Keratinocyte (primary cell): ENCODE data around the gene ZNF747. TPM values are rescaled to one million over a fixed set of nuclear protein-coding genes. Genes with fewer than 3 reads are reported as not detected.

Source experiments
- DNase-seq: peaks from one replicate; pipeline ENCODE4 v3.0.0-alpha.2; 2011; ENCODE audit warnings: low read depth, missing footprints, low spot score
- FAIRE-seq: peaks from 2 replicates; lab custom pipeline; 2011; peaks lifted over from hg19 to GRCh38; lab: Jason Lieb, UNC
- H2AFZ ChIP-seq: 2 replicates; pipeline ENCODE4 v1.6.0; 2012; ENCODE audit warnings: low read length, control low read depth, inconsistent platforms; ENCODE audit not compliant: control insufficient read depth
- H3K27ac ChIP-seq: 2 replicates; pipeline ENCODE4 v1.5.1; 2011; ENCODE audit warnings: low read length; ENCODE audit not compliant: control insufficient read depth, insufficient read depth
- H3K27me3 ChIP-seq: 3 replicates; pipeline ENCODE4 v1.6.0; 2011; ENCODE audit warnings: low read length; ENCODE audit not compliant: control insufficient read depth, insufficient read depth; ENCODE audit errors: extremely low read depth
- H3K36me3 ChIP-seq, 2 experiments: 2 replicates in 1 of 2; 3 replicates in 1 of 2; pipeline ENCODE4 v1.5.1; 2011; ENCODE audit warnings: low read length in 2 of 2, mild to moderate bottlenecking in 1 of 2; ENCODE audit not compliant: control insufficient read depth in 2 of 2, insufficient read depth in 2 of 2; ENCODE audit errors: extremely low read depth in 1 of 2
- H3K4me1 ChIP-seq: 3 replicates; pipeline ENCODE4 v1.5.1; 2011; ENCODE audit warnings: low read length; ENCODE audit not compliant: control insufficient read depth, insufficient read depth; ENCODE audit errors: extremely low read depth
- H3K4me2 ChIP-seq: 3 replicates; pipeline ENCODE4 v1.6.0; 2011; ENCODE audit warnings: low read depth, low read length; ENCODE audit not compliant: control insufficient read depth, insufficient read depth; ENCODE audit errors: extremely low read depth
- H3K4me3 ChIP-seq, 3 experiments: fragments of 200-600 bp in 1 of 3; sonication (generic) in 1 of 3; 2 replicates in 2 of 3; 3 replicates in 1 of 3; pipeline ENCODE4 v1.5.1; 2011 to 2016; ENCODE audit warnings: low read length in 3 of 3, mild to moderate bottlenecking in 3 of 3, control low read depth in 2 of 3, inconsistent platforms in 1 of 3, low read depth in 1 of 3, mixed read lengths in 1 of 3, mixed run types in 1 of 3, moderate library complexity in 1 of 3; ENCODE audit not compliant: control insufficient read depth in 2 of 3, insufficient read depth in 2 of 3; ENCODE audit errors: extremely low read depth in 1 of 3
- H3K79me2 ChIP-seq: 2 replicates; pipeline ENCODE4 v1.6.0; 2012; ENCODE audit warnings: low read length; ENCODE audit not compliant: control insufficient read depth, insufficient read depth
- H3K9ac ChIP-seq: 3 replicates; pipeline ENCODE4 v1.6.0; 2011; ENCODE audit warnings: low read length; ENCODE audit not compliant: control insufficient read depth, insufficient read depth; ENCODE audit errors: extremely low read depth
- H3K9me1 ChIP-seq: 3 replicates; pipeline ENCODE4 v1.6.0; 2011; ENCODE audit warnings: low read length; ENCODE audit not compliant: control insufficient read depth, insufficient read depth; ENCODE audit errors: extremely low read depth
- H3K9me3 ChIP-seq: 2 replicates; pipeline ENCODE4 v1.5.1; 2012; ENCODE audit warnings: low read depth, low read length; ENCODE audit not compliant: control insufficient read depth
- H4K20me1 ChIP-seq: 3 replicates; pipeline ENCODE4 v1.6.0; 2011; ENCODE audit warnings: low read length; ENCODE audit not compliant: control insufficient read depth, insufficient read depth; ENCODE audit errors: extremely low read depth
- CTCF ChIP-seq, 3 experiments: IDR thresholded peaks in 1 of 3; conservative IDR thresholded peaks in 1 of 3; optimal IDR thresholded peaks in 1 of 3; 2 replicates in 2 of 3; 3 replicates in 1 of 3; pipeline versions ENCODE3 to v1.5.1; 2011; ENCODE audit warnings: low read length in 3 of 3, mild to moderate bottlenecking in 3 of 3, moderate library complexity in 2 of 3, control low read depth in 1 of 3, inconsistent platforms in 1 of 3; ENCODE audit not compliant: insufficient read depth in 2 of 3; ENCODE audit errors: extremely low read depth in 1 of 3
- EZH2 ChIP-seq: IDR thresholded peaks from one replicate; pipeline ENCODE4 v1.6.1; 2012; ENCODE audit warnings: inconsistent platforms, mild to moderate bottlenecking, low read length, moderate library complexity
- dilution Hi-C: fragments of 300-500 bp; cut with MboI; formaldehyde crosslinking; loops from one replicate; pipeline ENCODE4 v1.7.0; 2020; ENCODE audit warnings: low sequenced_read_pairs; ENCODE audit not compliant: extremely low pct_ligation_motif_present
- polyA plus RNA-seq, 5 experiments: library from polyadenylated mRNA; depleted of rRNA in 3 of 5; stranded (reverse) in 3 of 5; stranded (forward) in 1 of 5; unstranded in 1 of 5; fragments of >200 nt; gene quantifications; 1 replicate in 1 of 5; 2 replicates in 3 of 5; 3 replicates in 1 of 5; pipeline versions ENCODE4 v1.2.1 to v1.2.3, GENCODE V29; 2011 to 2012; ENCODE audit warnings: missing spikeins in 2 of 5, low read depth in 1 of 5, low replicate concordance in 1 of 5
- small RNA-seq, 3 experiments: library from RNA; depleted of rRNA; stranded (forward); fragments of <200 nt; gene quantifications; one replicate each; pipeline ENCODE3, GENCODE V24; 2012; ENCODE audit warnings: low read depth in 3 of 3, low replicate concordance in 1 of 3; ENCODE audit not compliant: insufficient read length in 3 of 3

Gene ZNF747
- polyA plus RNA-seq, 1 donor (not counting 4 experiments of a cell fraction or from before 2014, with no cell fraction given), result 2.7 TPM

- Histone ChIP-seq H3K4me2 (no peak overlapping the region), H3K79me2 (no peaks in the 10 kb centered on the region), H2AFZ (no peak overlapping the region), H3K27me3 (no peaks in the 10 kb centered on the region), H3K27ac (no peak overlapping the region), H3K4me3 (no peak overlapping the region), H3K9me1 (no peaks in the 10 kb centered on the region), H3K9ac (no peak overlapping the region), H3K9me3 (no peaks in the 10 kb centered on the region), H3K4me1 (no peaks in the 10 kb centered on the region), H4K20me1 (no peaks in the 10 kb centered on the region), H3K36me3 (no peaks in the 10 kb centered on the region)
- FAIRE-seq (no peak), DNase-seq (no peak)
- no peak for TF ChIP-seq CTCF (optimal IDR thresholded peaks at IDR 0.05 in 1 of 3, IDR thresholded peaks at IDR 0.05 in 1 of 3, conservative IDR thresholded peaks at IDR 0.05 in 1 of 3; ENCODE audit: extremely low read depth in 1 of 3, insufficient read depth in 2 of 3, low read length in 3 of 3)
- TF ChIP-seq EZH2, result no peak
- dilution Hi-C loops, result no loop called here
These were observed 53.3 kb downstream of the ZNF747 start for GRCh38 chr16:30481381-30481780.

Small RNA genes lying within 50 kb of the gene (small RNA-seq; reads per million reads assigned to genes)
- gene MIR4518, result 0 reads per million in 3 experiments
- 0 reads per million in 3 experiments for gene RNU7-61P

Other genes starting within 250 kb of the ZNF747 start
- gene CD2BP2, start 179.6 kb downstream of the ZNF747 start, polyA plus RNA-seq, result 41.2 to 49.5 TPM (median 44.4 TPM) in 3 replicates
- 8.6 to 20.0 TPM (median 8.9 TPM) in 3 replicates for gene TBC1D10B, start 164.4 kb downstream of the ZNF747 start, polyA plus RNA-seq
- 0.82 TPM in 1 of 3 replicates, not detected in the others for gene MYL11, start 160.1 kb downstream of the ZNF747 start, polyA plus RNA-seq
- gene SEPTIN1, start 152.3 kb downstream of the ZNF747 start, polyA plus RNA-seq, result 0.04 TPM in 1 of 3 replicates, not detected in the others
- 3.7 to 4.3 TPM (median 3.7 TPM) in 3 replicates for gene ZNF48, start 139.4 kb downstream of the ZNF747 start, polyA plus RNA-seq
- 2.8 to 4.1 TPM (median 4.0 TPM) in 3 replicates for gene ZNF771, start 127.3 kb downstream of the ZNF747 start, polyA plus RNA-seq
- gene DCTPP1, start 104.8 kb downstream of the ZNF747 start, polyA plus RNA-seq, result 68.5 to 95.8 TPM (median 88.5 TPM) in 3 replicates
- gene SEPHS2, start 89.0 kb downstream of the ZNF747 start, polyA plus RNA-seq, result 33.2 to 38.1 TPM (median 36.5 TPM) in 3 replicates
- gene ITGAL, start 62.1 kb downstream of the ZNF747 start, polyA plus RNA-seq, result not detected in 3 replicates
- 10.9 to 16.6 TPM (median 13.7 TPM) in 3 replicates for gene ZNF768, start 8.3 kb downstream of the ZNF747 start, polyA plus RNA-seq
- gene ZNF764, start 23.5 kb upstream of the ZNF747 start, polyA plus RNA-seq, result 1.6 to 2.3 TPM (median 1.6 TPM) in 3 replicates
- 3.8 to 4.9 TPM (median 4.3 TPM) in 3 replicates for gene ZNF688, start 36.9 kb upstream of the ZNF747 start, polyA plus RNA-seq
- 3.4 to 4.6 TPM (median 4.1 TPM) in 3 replicates for gene ZNF785, start 50.8 kb upstream of the ZNF747 start, polyA plus RNA-seq
- 2.1 to 5.7 TPM (median 3.3 TPM) in 3 replicates for gene ZNF689, start 75.5 kb upstream of the ZNF747 start, polyA plus RNA-seq
- 4.3 to 7.4 TPM (median 4.8 TPM) in 3 replicates for gene PRR14, start 116.1 kb upstream of the ZNF747 start, polyA plus RNA-seq
- gene FBRS, start 123.6 kb upstream of the ZNF747 start, polyA plus RNA-seq, result 5.1 to 7.7 TPM (median 7.3 TPM) in 3 replicates
- 1.0 to 4.6 TPM (median 1.4 TPM) in 3 replicates for gene SRCAP, start 164.3 kb upstream of the ZNF747 start, polyA plus RNA-seq
- 28.9 to 40.6 TPM (median 31.8 TPM) in 3 replicates for gene PHKG2, start 213.6 kb upstream of the ZNF747 start, polyA plus RNA-seq
- 2.2 to 3.0 TPM (median 2.3 TPM) in 3 replicates for gene CFAP119, start 227.2 kb upstream of the ZNF747 start, polyA plus RNA-seq
- 45.2 to 59.6 TPM (median 52.7 TPM) in 3 replicates for gene RNF40, start 227.5 kb upstream of the ZNF747 start, polyA plus RNA-seq